Measurements from ENCODE around the gene SAP30. TPM values are rescaled to one million over a fixed set of nuclear protein-coding genes. Genes with fewer than 3 reads are reported as not detected.

The SAP30 gene
- total RNA-seq, 1 donor = 21.4 TPM

- DNase-seq (ENCODE audit: low read depth) = no peak
- H3K4me3 ChIP-seq (ENCODE audit: low read depth, low read length) = no peak overlapping the region
- TF ChIP-seq, protein P1, sequence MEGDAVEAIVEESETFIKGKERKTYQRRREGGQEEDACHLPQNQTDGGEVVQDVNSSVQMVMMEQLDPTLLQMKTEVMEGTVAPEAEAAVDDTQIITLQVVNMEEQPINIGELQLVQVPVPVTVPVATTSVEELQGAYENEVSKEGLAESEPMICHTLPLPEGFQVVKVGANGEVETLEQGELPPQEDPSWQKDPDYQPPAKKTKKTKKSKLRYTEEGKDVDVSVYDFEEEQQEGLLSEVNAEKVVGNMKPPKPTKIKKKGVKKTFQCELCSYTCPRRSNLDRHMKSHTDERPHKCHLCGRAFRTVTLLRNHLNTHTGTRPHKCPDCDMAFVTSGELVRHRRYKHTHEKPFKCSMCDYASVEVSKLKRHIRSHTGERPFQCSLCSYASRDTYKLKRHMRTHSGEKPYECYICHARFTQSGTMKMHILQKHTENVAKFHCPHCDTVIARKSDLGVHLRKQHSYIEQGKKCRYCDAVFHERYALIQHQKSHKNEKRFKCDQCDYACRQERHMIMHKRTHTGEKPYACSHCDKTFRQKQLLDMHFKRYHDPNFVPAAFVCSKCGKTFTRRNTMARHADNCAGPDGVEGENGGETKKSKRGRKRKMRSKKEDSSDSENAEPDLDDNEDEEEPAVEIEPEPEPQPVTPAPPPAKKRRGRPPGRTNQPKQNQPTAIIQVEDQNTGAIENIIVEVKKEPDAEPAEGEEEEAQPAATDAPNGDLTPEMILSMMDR (IDR thresholded peaks at IDR 0.05; ENCODE audit: insufficient read depth, low read length) = no peak
Observed at GRCh38 chr4:173418639-173419038, 47.9 kb downstream of the SAP30 start.

DNA sequence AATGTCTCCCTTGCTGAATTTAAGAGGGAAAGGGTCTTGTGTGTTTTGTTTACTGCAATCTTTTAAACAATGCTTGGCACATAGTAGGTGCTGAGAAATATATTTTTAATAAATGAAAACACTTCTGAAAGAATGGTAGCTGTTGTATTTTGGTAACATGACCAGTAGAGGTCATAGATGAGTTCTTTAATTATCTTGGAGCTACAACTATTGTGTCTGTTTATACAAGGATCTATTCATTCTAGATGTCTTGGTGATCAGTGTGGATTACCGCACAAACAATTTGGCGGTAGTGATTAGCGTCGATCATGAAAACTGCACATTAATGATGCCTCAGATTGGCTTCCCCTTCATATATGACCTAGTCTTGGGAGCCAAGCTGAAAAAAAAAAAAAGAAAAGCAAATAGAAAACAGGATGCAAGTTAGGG is 49.6 kb downstream of the SAP30 start:
- TF ChIP-seq, protein P1 (IDR thresholded peaks at IDR 0.05; ENCODE audit: insufficient read depth, low read length) = peak; percentile 53
- H3K4me3 ChIP-seq (ENCODE audit: low read depth, low read length) = no peak overlapping the region
- DNase-seq (ENCODE audit: low read depth) = peak; percentile 65

- no peak overlapping the region for H3K4me3 ChIP-seq (ENCODE audit: low read depth, low read length)
- TF ChIP-seq, protein P1 (IDR thresholded peaks at IDR 0.05; ENCODE audit: insufficient read depth, low read length) = no peak
- DNase-seq (ENCODE audit: low read depth) = peak; percentile 63
Observed at GRCh38 chr4:173420801-173421200, 50.0 kb downstream of the SAP30 start.

DNA sequence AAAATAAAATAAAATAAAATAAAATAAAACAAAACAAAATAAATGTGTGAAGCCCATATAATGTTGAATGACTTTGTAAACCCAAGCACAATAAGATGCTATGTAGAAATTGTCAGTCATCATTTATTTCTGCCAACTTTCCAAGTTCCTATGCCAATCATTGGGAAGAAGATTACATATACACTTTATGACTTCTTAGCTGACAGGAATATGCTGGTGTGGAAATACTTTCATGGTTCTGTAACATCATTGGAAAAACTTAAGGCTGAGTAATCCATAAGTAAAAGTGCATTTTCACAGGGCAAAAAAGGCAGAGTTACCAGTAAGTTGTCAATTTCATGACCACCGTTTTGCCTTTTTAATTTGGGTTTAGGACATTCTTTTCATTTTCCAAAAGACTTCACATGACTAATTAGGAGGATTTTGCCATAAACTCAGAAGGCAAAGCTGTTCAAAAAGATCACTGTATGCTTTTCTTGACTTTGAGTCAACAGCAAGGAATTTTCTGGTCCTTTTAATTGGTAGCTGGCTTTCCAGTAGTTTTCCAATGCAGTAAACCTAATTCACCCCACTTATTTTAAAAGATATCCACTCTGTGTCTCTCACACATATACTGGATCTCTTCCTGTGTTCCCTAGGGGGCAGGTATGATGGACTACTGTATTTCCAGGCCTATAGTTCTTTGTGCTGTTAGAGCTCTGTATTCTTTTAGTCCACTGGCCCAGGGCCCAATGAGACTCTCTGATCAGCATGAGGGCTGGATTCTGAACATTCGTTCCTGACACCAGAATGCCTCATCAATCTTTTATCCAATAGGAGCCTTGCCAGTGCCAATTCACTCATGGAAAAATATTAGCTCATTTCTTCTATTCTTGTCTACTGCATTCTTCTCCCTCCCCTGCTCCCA is 54.4 kb downstream of the SAP30 start:
- DNase-seq (ENCODE audit: low read depth) = peak; percentile 89
- TF ChIP-seq, protein P1 (IDR thresholded peaks at IDR 0.05; ENCODE audit: insufficient read depth, low read length) = no peak
- no peak overlapping the region for H3K4me3 ChIP-seq (ENCODE audit: low read depth, low read length)

DNA sequence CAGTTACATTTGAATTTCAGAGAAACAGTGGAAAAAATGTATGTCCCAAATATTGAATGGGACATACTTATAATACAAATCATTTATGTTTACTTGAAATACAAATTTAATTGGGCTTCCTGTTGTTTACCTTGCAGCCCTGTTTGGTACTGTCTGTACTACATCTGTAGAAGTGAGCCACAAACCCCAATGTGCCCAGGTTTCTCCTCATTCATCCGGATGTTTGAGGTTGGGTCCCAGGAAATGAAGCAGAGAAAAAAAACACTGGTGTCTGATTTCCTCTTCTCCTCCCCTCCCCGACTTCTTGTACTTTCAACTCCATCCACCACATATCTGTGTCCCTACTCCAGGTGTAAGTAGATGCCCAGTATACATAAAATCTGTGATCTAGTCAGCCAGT is 55.3 kb downstream of the SAP30 start:
- no peak overlapping the region for H3K4me3 ChIP-seq (ENCODE audit: low read depth, low read length)
- TF ChIP-seq, protein P1 (IDR thresholded peaks at IDR 0.05; ENCODE audit: insufficient read depth, low read length) = no peak

More for the DNA sequence above, 55.3 kb downstream of the SAP30 start:
- DNase-seq (ENCODE audit: low read depth) = no peak

Other genes with a start within 250 kb of the SAP30 start
- gene GALNT7, start 202.1 kb upstream of the SAP30 start, total RNA-seq (ENCODE audit: low replicate concordance) = 15.4 and 19.6 TPM in 2 replicates
- 23.5 and 113 TPM in 2 replicates for gene HMGB2, start 36.6 kb upstream of the SAP30 start, total RNA-seq (ENCODE audit: low replicate concordance)
- gene SCRG1, start 28.2 kb downstream of the SAP30 start, total RNA-seq (ENCODE audit: low replicate concordance) = 0.49 and 0.99 TPM in 2 replicates
- gene HAND2, start 159.3 kb downstream of the SAP30 start, total RNA-seq (ENCODE audit: low replicate concordance) = 31.3 TPM in 2 replicates